ENCODE data around the gene C1QTNF7.

C1QTNF7 gene

DNA sequence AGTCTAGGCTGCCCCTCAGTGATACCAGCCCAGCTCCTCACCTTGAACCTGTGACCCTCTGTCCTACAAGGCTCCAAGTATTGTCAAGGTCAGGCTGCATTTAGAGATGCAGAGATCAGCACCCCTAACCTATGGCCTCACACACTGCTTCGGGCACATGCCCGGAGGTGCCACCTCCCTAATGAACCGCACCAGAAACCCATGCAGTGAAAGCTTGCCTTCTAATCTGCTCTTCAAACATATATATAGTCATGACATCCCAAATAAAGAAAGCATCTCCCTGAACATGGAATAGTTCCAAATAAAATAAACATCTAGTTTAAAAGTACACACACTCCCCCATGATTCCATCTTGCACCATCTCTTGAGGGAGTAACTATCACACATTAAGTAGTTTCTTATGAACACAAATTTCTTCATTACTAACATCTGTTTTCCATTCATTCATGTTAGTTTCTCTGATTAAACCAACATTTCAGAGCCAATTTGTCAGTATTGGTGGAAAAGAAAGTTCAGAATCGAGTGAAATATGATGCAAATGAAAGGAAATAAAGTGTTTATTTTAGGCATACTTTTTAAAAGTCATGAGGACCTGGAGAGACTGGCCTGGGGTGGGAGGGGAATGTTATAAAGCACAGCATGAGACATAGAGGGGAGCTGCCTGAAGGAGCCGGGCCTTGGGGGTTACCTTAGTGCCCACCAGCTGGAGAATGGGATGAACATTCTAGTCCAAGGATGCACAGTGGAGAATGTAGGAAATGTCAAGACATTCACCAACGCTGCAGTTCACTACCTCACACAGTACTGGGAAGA is 61.0 kb downstream of the C1QTNF7 start:
- H4K20me1 ChIP-seq (ENCODE audit: insufficient read depth, low read length) = no peaks in the 10 kb centered on the region
- no peak overlapping the region for H3K4me3 ChIP-seq (ENCODE audit: low read depth in 1 of 2, low read length in 2 of 2)
- no peak overlapping the region for H3K27ac ChIP-seq (ENCODE audit: low read length)
- H3K4me1 ChIP-seq (ENCODE audit: insufficient read depth, low read length) = no peaks in the 10 kb centered on the region
- no peak overlapping the region for H3K4me2 ChIP-seq (ENCODE audit: insufficient read depth, low read length)
- no peaks in the 10 kb centered on the region for H3K36me3 ChIP-seq (ENCODE audit: insufficient read depth, low read length)
- no peak overlapping the region for H3K9ac ChIP-seq (ENCODE audit: low read depth, low read length)
- TF ChIP-seq EZH2 (IDR thresholded peaks at IDR 0.05; ENCODE audit: borderline replicate concordance, low read depth, low read length, severe bottlenecking) (no peak), CTCF (IDR thresholded peaks at IDR 0.05; ENCODE audit: borderline replicate concordance, extremely low read depth, low read length, poor library complexity, severe bottlenecking) (no peak)
- DNase-seq = no peak
- H2AFZ ChIP-seq (ENCODE audit: low read depth, low read length) = no peak overlapping the region
- H3K79me2 ChIP-seq (ENCODE audit: insufficient read depth, low read length) = no peaks in the 10 kb centered on the region
- H3K27me3 ChIP-seq (ENCODE audit: insufficient read depth, low read length, poor library complexity) = no peaks in the 10 kb centered on the region
- no peaks in the 10 kb centered on the region for H3K9me3 ChIP-seq (ENCODE audit: insufficient read depth, low read length, severe bottlenecking)
- ATAC-seq (ENCODE audit: insufficient read depth, low read depth) = no peak

DNA sequence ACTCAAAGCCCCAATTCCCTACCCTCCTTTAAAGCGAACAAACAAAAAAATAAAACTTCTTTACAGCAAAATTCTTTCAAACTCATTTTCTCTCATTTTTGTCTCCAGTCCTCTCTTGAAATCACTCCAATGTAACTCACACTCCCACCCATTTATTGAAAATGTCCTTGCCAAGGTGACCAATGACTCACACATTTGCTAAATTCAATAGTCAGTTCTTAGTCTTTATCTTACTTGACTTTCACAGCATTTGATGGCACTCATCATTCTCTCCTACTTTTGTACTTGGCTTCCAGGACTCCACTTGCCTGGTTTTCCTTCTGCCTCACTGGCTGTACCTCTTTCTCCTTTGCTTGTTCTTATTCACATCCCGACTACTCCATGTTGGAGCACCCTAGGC is 61.7 kb downstream of the C1QTNF7 start:
- no peak for ATAC-seq (ENCODE audit: insufficient read depth, low read depth)
- no peaks in the 10 kb centered on the region for H3K36me3 ChIP-seq (ENCODE audit: insufficient read depth, low read length)
- H3K9me3 ChIP-seq (ENCODE audit: insufficient read depth, low read length, severe bottlenecking) = no peaks in the 10 kb centered on the region
- no peak overlapping the region for H3K9ac ChIP-seq (ENCODE audit: low read depth, low read length)
- no peaks in the 10 kb centered on the region for H3K79me2 ChIP-seq (ENCODE audit: insufficient read depth, low read length)
- H3K4me2 ChIP-seq (ENCODE audit: insufficient read depth, low read length) = no peak overlapping the region
- no peaks in the 10 kb centered on the region for H3K4me1 ChIP-seq (ENCODE audit: insufficient read depth, low read length)
- no peak for DNase-seq
- no peak overlapping the region for H3K4me3 ChIP-seq (ENCODE audit: low read depth in 1 of 2, low read length in 2 of 2)
- no peak overlapping the region for H2AFZ ChIP-seq (ENCODE audit: low read depth, low read length)
- H4K20me1 ChIP-seq (ENCODE audit: insufficient read depth, low read length) = no peaks in the 10 kb centered on the region
- TF ChIP-seq CTCF (IDR thresholded peaks at IDR 0.05; ENCODE audit: borderline replicate concordance, extremely low read depth, low read length, poor library complexity, severe bottlenecking) = no peak
- H3K27me3 ChIP-seq (ENCODE audit: insufficient read depth, low read length, poor library complexity) = no peaks in the 10 kb centered on the region
- no peak overlapping the region for H3K27ac ChIP-seq (ENCODE audit: low read length)

GRCh38 chr4:15493411-15493810 is 65.6 kb downstream of the C1QTNF7 start:
- DNase-seq (no peak), ATAC-seq (ENCODE audit: insufficient read depth, low read depth) (no peak)
- TF ChIP-seq EZH2 (IDR thresholded peaks at IDR 0.05; ENCODE audit: borderline replicate concordance, low read depth, low read length, severe bottlenecking) (no peak), CTCF (IDR thresholded peaks at IDR 0.05; ENCODE audit: borderline replicate concordance, extremely low read depth, low read length, poor library complexity, severe bottlenecking) (no peak)
- Histone ChIP-seq H3K9ac (ENCODE audit: low read depth, low read length) (no peak overlapping the region), H4K20me1 (ENCODE audit: insufficient read depth, low read length) (no peaks in the 10 kb centered on the region), H3K4me2 (ENCODE audit: insufficient read depth, low read length) (no peak overlapping the region), H3K36me3 (ENCODE audit: insufficient read depth, low read length) (no peaks in the 10 kb centered on the region), H3K79me2 (ENCODE audit: insufficient read depth, low read length) (no peaks in the 10 kb centered on the region), H3K27ac (ENCODE audit: low read length) (no peak overlapping the region), H3K4me1 (ENCODE audit: insufficient read depth, low read length) (no peaks in the 10 kb centered on the region), H3K27me3 (ENCODE audit: insufficient read depth, low read length, poor library complexity) (no peaks in the 10 kb centered on the region), H2AFZ (ENCODE audit: low read depth, low read length) (no peak overlapping the region), H3K4me3 (ENCODE audit: low read depth in 1 of 2, low read length in 2 of 2) (no peak overlapping the region), H3K9me3 (ENCODE audit: insufficient read depth, low read length, severe bottlenecking) (peaks cover 4% of the 10 kb centered on the region)

Data from DND-41 (cell line).